ENCODE measurements around the gene BET1L.

Gene BET1L

GRCh38 chr11:202490-202889 is 4.7 kb downstream of the BET1L start:
- TF ChIP-seq CTCF (conservative IDR thresholded peaks at IDR 0.05; ENCODE audit: low read length), result no peak
- TF ChIP-seq EZH2phosphoT487 (IDR thresholded peaks at IDR 0.05; ENCODE audit: borderline replicate concordance), result no peak
- H3K9ac ChIP-seq (ENCODE audit: low read depth, low read length, poor library complexity, severe bottlenecking), result no peak overlapping the region
- no peaks in the 10 kb centered on the region for H3K36me3 ChIP-seq (ENCODE audit: insufficient read depth, low read length)
- no peak overlapping the region for H3K4me3 ChIP-seq (ENCODE audit: low read length, poor library complexity, severe bottlenecking)
- H3F3A ChIP-seq (ENCODE audit: low read depth), result peaks cover under 1% of the 10 kb centered on the region; the same call in 1 of the 2 replicates
- H3K9me3 ChIP-seq (ENCODE audit: insufficient read depth, low read depth, low read length), result no peaks in the 10 kb centered on the region
- peaks cover 40% of the 10 kb centered on the region for H3K4me1 ChIP-seq (ENCODE audit: insufficient read depth, low read length, poor library complexity, severe bottlenecking)
- H3K4me2 ChIP-seq (ENCODE audit: low read depth, low read length, poor library complexity, severe bottlenecking), result no peak overlapping the region
- peaks cover 29% of the 10 kb centered on the region for H3K79me2 ChIP-seq (ENCODE audit: insufficient read depth, low read length)
- H3K27me3 ChIP-seq (ENCODE audit: insufficient read depth, low read length, poor library complexity, severe bottlenecking), result no peaks in the 10 kb centered on the region
- peaks cover 14% of the 10 kb centered on the region for H4K20me1 ChIP-seq (ENCODE audit: insufficient read depth, low read length, poor library complexity, severe bottlenecking)
- no peak overlapping the region for H2AFZ ChIP-seq (ENCODE audit: low read length)
- H3K9me2 ChIP-seq (replicated peaks; ENCODE audit: low read depth, low read length), result no peaks in the 10 kb centered on the region

GRCh38 chr11:201966-202365 is 5.2 kb downstream of the BET1L start:
- Histone ChIP-seq H3K79me2 (ENCODE audit: insufficient read depth, low read length) (peaks cover 29% of the 10 kb centered on the region), H3K36me3 (ENCODE audit: insufficient read depth, low read length) (no peaks in the 10 kb centered on the region), H3F3A (ENCODE audit: low read depth) (no peaks in the 10 kb centered on the region), H4K20me1 (ENCODE audit: insufficient read depth, low read length, poor library complexity, severe bottlenecking) (peaks cover 13% of the 10 kb centered on the region), H3K4me1 (ENCODE audit: insufficient read depth, low read length, poor library complexity, severe bottlenecking) (peaks cover 40% of the 10 kb centered on the region), H3K9me2 (replicated peaks; ENCODE audit: low read depth, low read length) (no peaks in the 10 kb centered on the region), H3K4me2 (ENCODE audit: low read depth, low read length, poor library complexity, severe bottlenecking) (no peak overlapping the region), H3K4me3 (ENCODE audit: low read length, poor library complexity, severe bottlenecking) (no peak overlapping the region), H3K27me3 (ENCODE audit: insufficient read depth, low read length, poor library complexity, severe bottlenecking) (no peaks in the 10 kb centered on the region), H2AFZ (ENCODE audit: low read length) (no peak overlapping the region), H3K9ac (ENCODE audit: low read depth, low read length, poor library complexity, severe bottlenecking) (no peak overlapping the region), H3K9me3 (ENCODE audit: insufficient read depth, low read depth, low read length) (no peaks in the 10 kb centered on the region)
- no peak for TF ChIP-seq CTCF (conservative IDR thresholded peaks at IDR 0.05; ENCODE audit: low read length)
- TF ChIP-seq EZH2phosphoT487 (IDR thresholded peaks at IDR 0.05; ENCODE audit: borderline replicate concordance), result no peak

GRCh38 chr11:200224-201003 is 6.8 kb downstream of the BET1L start:
- Histone ChIP-seq H3F3A (ENCODE audit: low read depth) (no peaks in the 10 kb centered on the region), H3K4me3 (ENCODE audit: low read length, poor library complexity, severe bottlenecking) (no peak overlapping the region), H2AFZ (ENCODE audit: low read length) (no peak overlapping the region), H3K4me1 (ENCODE audit: insufficient read depth, low read length, poor library complexity, severe bottlenecking) (peaks cover 29% of the 10 kb centered on the region), H4K20me1 (ENCODE audit: insufficient read depth, low read length, poor library complexity, severe bottlenecking) (peaks cover under 1% of the 10 kb centered on the region), H3K4me2 (ENCODE audit: low read depth, low read length, poor library complexity, severe bottlenecking) (no peak overlapping the region), H3K9me3 (ENCODE audit: insufficient read depth, low read depth, low read length) (no peaks in the 10 kb centered on the region), H3K36me3 (ENCODE audit: insufficient read depth, low read length) (no peaks in the 10 kb centered on the region), H3K79me2 (ENCODE audit: insufficient read depth, low read length) (peaks cover 13% of the 10 kb centered on the region), H3K9ac (ENCODE audit: low read depth, low read length, poor library complexity, severe bottlenecking) (no peak overlapping the region), H3K27me3 (ENCODE audit: insufficient read depth, low read length, poor library complexity, severe bottlenecking) (no peaks in the 10 kb centered on the region), H3K9me2 (replicated peaks; ENCODE audit: low read depth, low read length) (no peaks in the 10 kb centered on the region)
- no peak for TF ChIP-seq EZH2phosphoT487 (IDR thresholded peaks at IDR 0.05; ENCODE audit: borderline replicate concordance)
- no peak for TF ChIP-seq CTCF (conservative IDR thresholded peaks at IDR 0.05; ENCODE audit: low read length)

Measured in Loucy (cell line).